DOHH2 (cell line): ENCODE results near the gene SLC7A11.

ENCODE experiments used
- EZH2phosphoT487 ChIP-seq: fragments of 200-600 bp; sonication (generic); IDR thresholded peaks from 2 replicates; pipeline ENCODE4 v1.6.1; 2017; ENCODE audit warnings: borderline replicate concordance, mild to moderate bottlenecking, antibody characterized with exemption, low read length, moderate library complexity, mixed read lengths
- TF ChIP-seq, protein P1 (sequence below): fragments of 200-600 bp; sonication (generic); IDR thresholded peaks from one replicate; pipeline ENCODE4 v1.5.1; 2014; ENCODE audit warnings: antibody characterized with exemption, mild to moderate bottlenecking, low read depth, low read length; ENCODE audit not compliant: poor library complexity, severe bottlenecking

DNA sequence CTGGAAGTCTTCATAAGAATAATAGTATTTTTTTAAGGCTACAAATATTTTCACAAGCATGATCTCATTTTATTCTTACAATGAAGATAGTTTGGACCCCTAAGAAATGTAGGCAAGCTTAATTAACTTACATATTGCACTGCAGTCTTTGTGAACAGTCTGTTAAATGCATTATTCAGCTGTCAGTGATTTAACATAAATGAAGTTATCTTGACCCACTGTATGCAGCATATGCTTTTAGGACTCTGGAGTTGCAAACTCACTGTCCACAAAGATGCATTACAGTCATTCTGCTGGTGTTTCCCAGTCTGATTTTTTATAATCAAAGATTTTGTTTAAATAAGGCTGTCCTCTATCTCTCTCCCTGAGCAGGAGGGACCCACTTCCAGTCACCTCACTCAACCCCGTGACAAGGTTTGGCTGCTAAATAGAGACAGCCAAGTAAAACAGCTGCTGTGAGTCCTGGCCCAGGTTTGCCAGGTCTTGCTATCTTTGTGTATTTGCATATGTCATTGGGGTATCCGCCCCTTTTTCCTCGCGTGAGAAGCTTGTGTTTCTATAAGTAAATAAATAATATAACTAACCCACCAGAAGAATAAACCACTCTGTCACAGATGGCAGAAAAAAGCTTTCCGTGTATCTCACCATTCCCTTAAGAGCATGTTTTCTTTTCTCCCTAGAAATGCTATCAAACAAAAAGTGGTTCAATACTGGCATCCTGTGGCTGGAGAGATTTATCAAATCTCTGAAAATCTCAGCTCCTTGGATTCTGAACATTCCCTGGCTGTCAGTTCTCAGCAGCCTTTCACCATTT lies 67.0 kb downstream of the SLC7A11 start:
- TF ChIP-seq, protein P1, sequence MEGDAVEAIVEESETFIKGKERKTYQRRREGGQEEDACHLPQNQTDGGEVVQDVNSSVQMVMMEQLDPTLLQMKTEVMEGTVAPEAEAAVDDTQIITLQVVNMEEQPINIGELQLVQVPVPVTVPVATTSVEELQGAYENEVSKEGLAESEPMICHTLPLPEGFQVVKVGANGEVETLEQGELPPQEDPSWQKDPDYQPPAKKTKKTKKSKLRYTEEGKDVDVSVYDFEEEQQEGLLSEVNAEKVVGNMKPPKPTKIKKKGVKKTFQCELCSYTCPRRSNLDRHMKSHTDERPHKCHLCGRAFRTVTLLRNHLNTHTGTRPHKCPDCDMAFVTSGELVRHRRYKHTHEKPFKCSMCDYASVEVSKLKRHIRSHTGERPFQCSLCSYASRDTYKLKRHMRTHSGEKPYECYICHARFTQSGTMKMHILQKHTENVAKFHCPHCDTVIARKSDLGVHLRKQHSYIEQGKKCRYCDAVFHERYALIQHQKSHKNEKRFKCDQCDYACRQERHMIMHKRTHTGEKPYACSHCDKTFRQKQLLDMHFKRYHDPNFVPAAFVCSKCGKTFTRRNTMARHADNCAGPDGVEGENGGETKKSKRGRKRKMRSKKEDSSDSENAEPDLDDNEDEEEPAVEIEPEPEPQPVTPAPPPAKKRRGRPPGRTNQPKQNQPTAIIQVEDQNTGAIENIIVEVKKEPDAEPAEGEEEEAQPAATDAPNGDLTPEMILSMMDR: no peak
- no peak for TF ChIP-seq EZH2phosphoT487
